Activated naive CD8-positive, alpha-beta T cell treated with anti-CD3 and anti-CD28 coated beads, Interleukin-2, amount 50 U/mL, for 24 hours (primary cell): ENCODE measurements around the gene ABHD8.
A peak's percentile ranks its signal among the peaks of the same experiment; 100 is the strongest.
"Not testable (repeated sequence)": the region's sequence is repeated elsewhere in the genome, so short reads cannot be mapped to it uniquely, and the experiment has no call there.

Experiments
- ATAC-seq: fragments of 150-1000 bp; cut with Tn5 transposase; one replicate; pipeline ENCODE4 v1.10.0; 2021
- DNase-seq: peaks from one replicate; pipeline ENCODE4 v3.0.0; 2021
- H3K27ac Mint-ChIP-seq: one replicate; pipeline ENCODE4 v1.8.0; 2021; ENCODE audit warnings: mild to moderate bottlenecking, mixed read lengths
- H3K27me3 Mint-ChIP-seq: one replicate; pipeline ENCODE4 v1.8.0; 2021; ENCODE audit warnings: mixed read lengths
- H3K36me3 Mint-ChIP-seq: one replicate; pipeline ENCODE4 v1.8.0; 2021; ENCODE audit warnings: low read depth, mixed read lengths
- H3K4me1 Mint-ChIP-seq: one replicate; pipeline ENCODE4 v1.8.0; 2021; ENCODE audit warnings: mixed read lengths
- H3K4me3 Mint-ChIP-seq: one replicate; pipeline ENCODE4 v1.8.0; 2021; ENCODE audit warnings: mild to moderate bottlenecking, moderate library complexity, mixed read lengths
- H3K9me3 Mint-ChIP-seq: one replicate; pipeline ENCODE4 v1.8.0; 2021; ENCODE audit warnings: mixed read lengths

Gene ABHD8

GRCh38 chr19:17300992-17301619 lies 2.1 kb downstream of the ABHD8 start:
- peaks cover 13% of the 10 kb centered on the region for H3K36me3 Mint-ChIP-seq
- H3K4me1 Mint-ChIP-seq, result peaks cover 29% of the 10 kb centered on the region
- H3K9me3 Mint-ChIP-seq, result no peaks in the 10 kb centered on the region
- H3K4me3 Mint-ChIP-seq, result no peak overlapping the region
- no peak overlapping the region for H3K27ac Mint-ChIP-seq
- ATAC-seq (no peak), DNase-seq (no peak)
- no peaks in the 10 kb centered on the region for H3K27me3 Mint-ChIP-seq

- no peaks in the 10 kb centered on the region for H3K9me3 Mint-ChIP-seq
- H3K27ac Mint-ChIP-seq, result no peak overlapping the region
- peaks cover 16% of the 10 kb centered on the region for H3K36me3 Mint-ChIP-seq
- no peak for DNase-seq
- no peak for ATAC-seq
- H3K4me1 Mint-ChIP-seq, result peaks cover 16% of the 10 kb centered on the region
- H3K27me3 Mint-ChIP-seq, result no peaks in the 10 kb centered on the region
- no peak overlapping the region for H3K4me3 Mint-ChIP-seq
Measured at GRCh38 chr19:17296976-17297375, 6.2 kb downstream of the ABHD8 start.

- ATAC-seq, result no peak
- Mint-ChIP-seq H3K36me3 (peaks cover 16% of the 10 kb centered on the region), H3K4me3 (no peak overlapping the region), H3K4me1 (peaks cover 19% of the 10 kb centered on the region), H3K9me3 (no peaks in the 10 kb centered on the region), H3K27me3 (no peaks in the 10 kb centered on the region), H3K27ac (peak overlapping the region; percentile 59)
- no peak for DNase-seq
Measured at GRCh38 chr19:17296273-17296672, 7.0 kb downstream of the ABHD8 start.

GRCh38 chr19:17295551-17295950 lies 7.7 kb downstream of the ABHD8 start:
- not testable (repeated sequence) for H3K4me3 Mint-ChIP-seq, H3K9me3 Mint-ChIP-seq
- peaks cover 19% of the 10 kb centered on the region for H3K4me1 Mint-ChIP-seq

GRCh38 chr19:17294051-17294891 lies 9.0 kb downstream of the ABHD8 start:
- H3K27me3 Mint-ChIP-seq, result no peaks in the 10 kb centered on the region
- ATAC-seq, result no peak
- peaks cover 16% of the 10 kb centered on the region for H3K36me3 Mint-ChIP-seq
- peak; percentile 76 for DNase-seq
- H3K4me3 Mint-ChIP-seq, result no peak overlapping the region
- H3K4me1 Mint-ChIP-seq, result peaks cover 19% of the 10 kb centered on the region
- H3K9me3 Mint-ChIP-seq, result no peaks in the 10 kb centered on the region
- H3K27ac Mint-ChIP-seq, result no peak overlapping the region

More at GRCh38 chr19:17295551-17295950, 7.7 kb downstream of the ABHD8 start:
- H3K27me3 Mint-ChIP-seq, ATAC-seq, H3K27ac Mint-ChIP-seq, DNase-seq: not testable (repeated sequence)
- H3K36me3 Mint-ChIP-seq, result peaks cover 16% of the 10 kb centered on the region

GRCh38 chr19:17293605-17294004 lies 9.6 kb downstream of the ABHD8 start:
- Mint-ChIP-seq H3K4me3 (no peak overlapping the region), H3K27ac (no peak overlapping the region), H3K27me3 (no peaks in the 10 kb centered on the region), H3K36me3 (peaks cover 13% of the 10 kb centered on the region), H3K4me1 (peaks cover 19% of the 10 kb centered on the region), H3K9me3 (no peaks in the 10 kb centered on the region)
- DNase-seq (no peak), ATAC-seq (no peak)

GRCh38 chr19:17292301-17293074 lies 10.7 kb downstream of the ABHD8 start:
- Mint-ChIP-seq H3K4me1 (peaks cover 19% of the 10 kb centered on the region), H3K27me3 (no peaks in the 10 kb centered on the region), H3K27ac (peak overlapping the region; percentile 81), H3K36me3 (peaks cover 8% of the 10 kb centered on the region), H3K4me3 (peak overlapping the region; percentile 89), H3K9me3 (no peaks in the 10 kb centered on the region)
- ATAC-seq (peak; percentile 96), DNase-seq (peak; percentile 90)

GRCh38 chr19:17289489-17289888 lies 13.7 kb downstream of the ABHD8 start:
- DNase-seq (peak; percentile 72), ATAC-seq (no peak)
- no peak overlapping the region for H3K4me3 Mint-ChIP-seq
- H3K36me3 Mint-ChIP-seq, result peaks cover 15% of the 10 kb centered on the region
- no peaks in the 10 kb centered on the region for H3K9me3 Mint-ChIP-seq
- no peak overlapping the region for H3K27ac Mint-ChIP-seq
- H3K4me1 Mint-ChIP-seq, result peaks cover 10% of the 10 kb centered on the region
- no peaks in the 10 kb centered on the region for H3K27me3 Mint-ChIP-seq

GRCh38 chr19:17286752-17287151 lies 16.5 kb downstream of the ABHD8 start:
- Mint-ChIP-seq H3K27me3 (no peaks in the 10 kb centered on the region), H3K27ac (no peak overlapping the region), H3K4me1 (peaks cover 5% of the 10 kb centered on the region), H3K4me3 (no peak overlapping the region), H3K9me3 (no peaks in the 10 kb centered on the region), H3K36me3 (peaks cover 20% of the 10 kb centered on the region)
- DNase-seq (no peak), ATAC-seq (no peak)

- DNase-seq, result no peak
- H3K27me3 Mint-ChIP-seq, result no peaks in the 10 kb centered on the region
- no peak overlapping the region for H3K27ac Mint-ChIP-seq
- H3K4me1 Mint-ChIP-seq, result peaks cover 8% of the 10 kb centered on the region
- peaks cover 20% of the 10 kb centered on the region for H3K36me3 Mint-ChIP-seq
- ATAC-seq, result no peak
- no peak overlapping the region for H3K4me3 Mint-ChIP-seq
- no peaks in the 10 kb centered on the region for H3K9me3 Mint-ChIP-seq
Measured at GRCh38 chr19:17286263-17286662, 17.0 kb downstream of the ABHD8 start.

- DNase-seq (no peak), ATAC-seq (no peak)
- Mint-ChIP-seq H3K36me3 (peaks cover 20% of the 10 kb centered on the region), H3K4me3 (no peak overlapping the region), H3K9me3 (no peaks in the 10 kb centered on the region), H3K27ac (no peak overlapping the region), H3K4me1 (peaks cover 10% of the 10 kb centered on the region), H3K27me3 (no peaks in the 10 kb centered on the region)
Measured at GRCh38 chr19:17285415-17286135, 17.6 kb downstream of the ABHD8 start.

- peaks cover 10% of the 10 kb centered on the region for H3K4me1 Mint-ChIP-seq
- H3K27ac Mint-ChIP-seq, result no peak overlapping the region
- peaks cover 22% of the 10 kb centered on the region for H3K36me3 Mint-ChIP-seq
- DNase-seq, result no peak
- no peak for ATAC-seq
- no peaks in the 10 kb centered on the region for H3K9me3 Mint-ChIP-seq
- no peaks in the 10 kb centered on the region for H3K27me3 Mint-ChIP-seq
- peak overlapping the region; percentile 40 for H3K4me3 Mint-ChIP-seq
Measured at GRCh38 chr19:17283504-17283996, 19.7 kb downstream of the ABHD8 start.

GRCh38 chr19:17282488-17283125 lies 20.6 kb downstream of the ABHD8 start:
- DNase-seq (peak; percentile 89), ATAC-seq (peak; percentile 86)
- Mint-ChIP-seq H3K27me3 (no peaks in the 10 kb centered on the region), H3K9me3 (no peaks in the 10 kb centered on the region), H3K4me1 (peaks cover 10% of the 10 kb centered on the region), H3K36me3 (peaks cover 22% of the 10 kb centered on the region), H3K4me3 (peak overlapping the region; percentile 90), H3K27ac (peak overlapping the region; percentile 80)
